NOMO-1 treated with DMSO at 0.1 percent for 48 hours (cell line): ENCODE measurements around the gene NEU3.
"Not testable (repeated sequence)": the region's sequence is repeated elsewhere in the genome, so short reads cannot be mapped to it uniquely, and the experiment has no call there.

Experiments
- DNase-seq: peaks from one replicate; lab custom pipeline; 2025; ENCODE audit not compliant: unreplicated experiment; lab: John Stamatoyannopoulos, UW

The NEU3 gene

DNA sequence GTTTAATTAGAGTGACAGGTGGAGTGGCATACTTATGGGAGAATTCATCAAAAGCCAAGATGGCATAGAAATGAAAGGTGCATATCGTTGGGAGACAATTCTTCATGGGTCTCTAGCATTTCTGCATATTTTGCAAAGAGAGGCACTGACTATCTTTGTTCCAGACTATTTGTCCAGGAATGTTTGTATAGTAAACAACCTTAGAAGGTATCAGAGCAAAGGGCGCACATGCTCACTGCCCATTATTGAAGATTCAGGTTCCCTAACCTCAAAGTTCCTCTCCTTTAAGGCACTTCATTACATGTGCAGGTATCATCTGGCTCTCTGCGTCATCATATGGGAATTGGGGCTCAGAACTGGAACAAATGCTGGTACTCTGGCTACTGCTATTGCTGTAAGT lies 4.7 kb upstream of the NEU3 start:
- no peak for DNase-seq

GRCh38 chr11:74984730-74985129 lies 4.0 kb upstream of the NEU3 start:
- no peak for DNase-seq

DNA sequence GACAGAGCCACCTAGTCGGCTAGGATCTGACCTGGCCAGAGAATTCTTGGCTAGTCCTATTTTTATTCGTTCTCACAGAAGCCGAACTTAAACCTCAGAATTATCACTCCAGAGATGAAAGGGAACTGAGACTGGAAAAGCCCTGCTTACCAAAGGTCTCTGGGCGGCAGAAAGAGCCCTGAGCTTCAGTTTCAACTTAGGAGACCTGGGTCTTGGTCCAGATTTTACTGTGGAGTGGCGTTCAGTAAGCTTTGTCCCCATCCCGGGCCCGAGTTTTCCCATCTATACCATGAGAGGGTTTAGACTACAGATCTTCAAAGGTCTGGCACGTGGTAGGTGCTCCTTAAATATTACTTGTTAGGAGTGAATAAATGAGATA lies 516 bp downstream of the NEU3 start:
- no peak for DNase-seq

- DNase-seq = peak; percentile 51
Observed at GRCh38 chr11:74990150-74990549, 1.4 kb downstream of the NEU3 start.

GRCh38 chr11:74990941-74991340 lies 2.2 kb downstream of the NEU3 start:
- DNase-seq = no peak

DNA sequence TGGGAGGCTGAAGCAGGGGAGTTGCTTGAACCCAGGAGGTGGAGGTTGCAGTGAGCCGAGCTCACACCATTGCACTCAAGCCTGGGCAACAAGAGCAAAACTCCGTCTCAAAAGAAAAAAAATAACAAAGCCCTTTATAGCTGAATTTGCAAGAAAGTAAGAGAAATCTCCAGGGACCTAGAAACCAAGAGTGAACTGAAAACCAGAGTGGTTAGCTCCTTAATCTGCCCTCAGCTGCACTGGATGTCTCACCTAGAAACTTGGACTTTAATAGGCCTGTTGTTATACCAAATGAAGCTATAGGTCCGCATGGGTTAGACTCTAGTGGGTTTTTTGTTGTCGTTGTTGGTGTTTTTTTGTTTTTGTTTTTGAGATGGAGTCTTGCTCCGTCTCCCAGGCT lies 4.1 kb downstream of the NEU3 start:
- DNase-seq = no peak

GRCh38 chr11:75000975-75001354 lies 12.2 kb downstream of the NEU3 start:
- DNase-seq = no peak

DNA sequence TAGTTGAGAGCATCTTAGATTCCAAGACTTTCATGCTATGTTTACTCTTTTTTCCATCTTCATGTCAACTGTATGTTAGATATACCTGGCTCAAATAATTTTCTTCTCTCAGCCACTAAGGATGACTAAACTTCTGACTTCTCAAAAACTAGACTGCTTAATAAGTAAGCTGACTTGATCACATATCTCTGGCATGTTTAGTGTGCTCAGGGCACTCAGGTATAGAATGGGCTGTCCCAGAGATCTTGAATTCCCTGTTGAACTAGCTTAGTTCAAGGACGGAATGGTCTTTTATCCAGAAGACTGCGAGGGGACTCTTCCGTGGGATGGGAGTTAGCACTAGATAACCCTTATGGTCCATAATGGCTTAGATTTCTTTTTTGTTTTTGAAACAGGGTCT lies 13.0 kb downstream of the NEU3 start:
- DNase-seq = no peak

GRCh38 chr11:75002516-75002915 lies 13.8 kb downstream of the NEU3 start:
- no peak for DNase-seq

GRCh38 chr11:75004215-75004614 lies 15.5 kb downstream of the NEU3 start:
- no peak for DNase-seq

GRCh38 chr11:75011357-75011756 lies 22.6 kb downstream of the NEU3 start:
- no peak for DNase-seq

DNA sequence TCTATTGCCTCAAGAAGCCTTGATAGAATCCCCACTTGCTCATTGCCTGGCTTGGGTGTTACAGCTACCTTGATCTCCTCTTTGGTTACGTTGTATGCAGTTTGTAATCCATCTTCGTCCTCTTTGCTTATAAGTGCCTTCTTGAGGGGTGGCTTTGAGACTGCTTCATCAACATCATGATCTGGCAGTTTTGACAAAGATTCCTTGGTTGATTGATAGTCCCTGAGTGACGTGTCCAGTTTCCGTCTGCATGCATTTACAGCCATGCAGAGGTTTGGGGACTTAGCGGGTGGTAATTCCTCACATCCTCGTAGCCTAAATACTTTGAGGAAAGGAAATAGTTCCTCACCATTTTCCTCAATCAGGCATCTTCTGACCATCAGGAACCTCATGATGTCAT lies 23.1 kb downstream of the NEU3 start:
- no peak for DNase-seq

DNA sequence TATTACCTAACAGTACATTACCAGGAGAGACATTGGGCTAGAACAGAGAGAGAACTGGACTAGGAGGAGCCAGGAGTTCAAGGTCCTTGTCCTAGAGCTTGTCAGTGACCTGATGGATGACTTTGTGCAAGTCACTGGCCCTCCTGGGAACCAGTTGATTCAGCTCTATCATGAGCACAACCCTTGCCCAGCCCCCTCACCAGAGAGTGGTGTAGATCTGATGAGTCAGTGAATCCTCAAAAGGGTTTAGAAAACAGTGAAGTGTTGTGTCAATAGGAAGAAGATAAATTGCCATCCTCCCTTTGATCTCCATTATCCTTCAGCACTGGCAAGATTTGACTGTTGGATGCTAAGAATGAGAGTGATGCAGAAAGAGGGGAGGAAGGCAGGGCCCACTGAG lies 24.3 kb downstream of the NEU3 start:
- DNase-seq = no peak

DNA sequence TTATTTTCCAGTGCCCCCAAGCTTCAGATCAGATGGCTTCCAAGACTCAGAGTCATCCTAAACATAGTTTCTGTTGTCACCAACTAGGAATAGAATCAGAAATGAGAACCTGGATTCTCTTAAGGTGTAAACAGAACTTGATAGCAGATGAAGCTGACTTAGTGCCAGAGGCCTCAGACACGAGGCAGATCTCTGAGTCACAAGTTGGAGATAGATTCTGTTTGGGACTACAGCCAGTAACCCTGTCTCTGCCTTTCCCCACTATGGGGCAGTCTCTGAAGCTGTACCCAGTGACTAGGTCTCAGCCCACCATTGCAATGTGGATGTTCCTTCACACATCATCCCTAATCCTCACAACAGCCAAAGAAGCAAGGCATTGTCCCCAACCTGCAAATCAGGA lies 25.4 kb downstream of the NEU3 start:
- no peak for DNase-seq

- not testable (repeated sequence) for DNase-seq
Observed at GRCh38 chr11:75019200-75019599, 30.5 kb downstream of the NEU3 start.

GRCh38 chr11:75020328-75020727 lies 31.6 kb downstream of the NEU3 start:
- not testable (repeated sequence) for DNase-seq

- no peak for DNase-seq
Observed at GRCh38 chr11:75022296-75022695, 33.6 kb downstream of the NEU3 start.

GRCh38 chr11:75022759-75023396 lies 34.1 kb downstream of the NEU3 start:
- peak; percentile 51 for DNase-seq

DNA sequence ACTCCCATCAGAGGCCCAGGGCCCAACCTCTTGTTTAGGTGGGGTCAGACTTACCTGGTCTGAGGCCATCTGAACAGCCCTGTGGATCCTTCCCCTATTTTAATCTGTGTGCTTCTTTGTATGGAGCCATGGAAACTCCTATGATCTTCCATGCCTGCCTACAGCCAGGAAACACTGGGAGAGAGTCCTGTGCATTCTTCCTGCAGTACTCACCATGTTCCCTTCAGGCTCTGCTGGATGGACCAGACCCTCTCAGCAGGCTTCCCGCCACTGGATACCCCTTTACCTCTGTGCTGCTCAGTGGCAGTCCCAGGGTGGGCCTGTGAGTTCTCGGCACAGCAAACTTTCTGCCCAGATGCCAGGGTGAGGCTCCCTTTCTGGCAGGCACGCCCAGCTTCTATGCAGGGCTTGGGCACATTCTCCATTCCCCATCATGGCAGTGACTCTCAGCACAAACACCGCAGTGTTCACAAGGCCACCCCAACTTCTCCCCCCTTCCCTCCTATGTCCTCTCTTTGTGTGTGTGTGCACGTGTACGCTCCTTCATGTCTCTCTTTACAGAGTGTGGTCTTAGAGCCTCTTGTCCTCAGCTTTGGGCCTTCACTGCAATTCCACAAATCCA lies 34.8 kb downstream of the NEU3 start:
- DNase-seq = no peak

- DNase-seq = no peak
Observed at GRCh38 chr11:75024068-75024449, 35.3 kb downstream of the NEU3 start.

- no peak for DNase-seq
Observed at GRCh38 chr11:75024764-75025211, 36.1 kb downstream of the NEU3 start.

GRCh38 chr11:75025561-75025960 lies 36.8 kb downstream of the NEU3 start:
- no peak for DNase-seq

GRCh38 chr11:75028321-75028720 lies 39.6 kb downstream of the NEU3 start:
- DNase-seq = no peak
